Measurements from ENCODE around the gene AHI1. TPM values are rescaled to one million over a fixed set of nuclear protein-coding genes. Genes with fewer than 3 reads are reported as not detected.

AHI1 gene
- 16.1 and 29.8 TPM in 2 replicates for total RNA-seq

DNA sequence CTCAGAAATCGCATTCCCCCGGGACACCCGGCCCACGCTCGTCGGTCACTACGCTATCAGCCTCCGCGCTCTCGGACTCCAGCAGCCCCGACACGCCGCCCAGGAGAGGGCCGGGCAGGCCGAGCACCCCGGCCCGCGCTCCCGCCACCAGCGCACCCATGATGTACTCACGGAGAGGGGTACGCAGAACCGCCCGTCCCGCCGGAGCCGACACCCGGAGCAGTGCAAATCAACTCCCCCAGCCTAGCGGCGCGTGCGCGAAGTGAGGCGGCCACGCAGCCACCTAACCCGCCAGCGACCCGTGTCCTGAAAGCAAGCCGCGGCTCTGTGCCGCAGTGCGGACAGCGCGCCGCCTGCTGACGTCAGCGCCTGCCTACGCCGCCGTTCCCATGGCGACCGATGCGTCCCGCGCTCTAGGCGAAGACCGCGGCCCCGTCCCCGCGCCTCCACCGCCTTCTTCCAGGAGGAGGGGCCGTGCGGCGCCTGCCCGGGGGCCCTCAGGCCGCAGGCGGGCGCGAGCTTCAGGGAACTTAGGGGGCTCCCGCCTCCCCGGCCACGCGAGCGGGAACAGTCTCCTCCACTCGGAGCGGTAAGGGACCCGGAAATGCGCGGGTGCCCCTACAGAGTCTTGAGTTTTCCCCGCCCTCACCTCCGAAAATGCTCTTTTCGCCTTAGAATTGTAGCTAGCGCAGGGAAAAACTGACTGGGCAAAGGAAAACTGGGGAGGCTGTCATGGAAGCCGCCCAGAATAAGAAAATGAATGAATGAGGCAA, at the start of gene AHI1:
AHI1 (minus strand) TSS at position 329 of the 773 bp plus-strand sequence. CDS start 5,503 bp downstream, outside the sequence.
- TF ChIP-seq, protein P1, sequence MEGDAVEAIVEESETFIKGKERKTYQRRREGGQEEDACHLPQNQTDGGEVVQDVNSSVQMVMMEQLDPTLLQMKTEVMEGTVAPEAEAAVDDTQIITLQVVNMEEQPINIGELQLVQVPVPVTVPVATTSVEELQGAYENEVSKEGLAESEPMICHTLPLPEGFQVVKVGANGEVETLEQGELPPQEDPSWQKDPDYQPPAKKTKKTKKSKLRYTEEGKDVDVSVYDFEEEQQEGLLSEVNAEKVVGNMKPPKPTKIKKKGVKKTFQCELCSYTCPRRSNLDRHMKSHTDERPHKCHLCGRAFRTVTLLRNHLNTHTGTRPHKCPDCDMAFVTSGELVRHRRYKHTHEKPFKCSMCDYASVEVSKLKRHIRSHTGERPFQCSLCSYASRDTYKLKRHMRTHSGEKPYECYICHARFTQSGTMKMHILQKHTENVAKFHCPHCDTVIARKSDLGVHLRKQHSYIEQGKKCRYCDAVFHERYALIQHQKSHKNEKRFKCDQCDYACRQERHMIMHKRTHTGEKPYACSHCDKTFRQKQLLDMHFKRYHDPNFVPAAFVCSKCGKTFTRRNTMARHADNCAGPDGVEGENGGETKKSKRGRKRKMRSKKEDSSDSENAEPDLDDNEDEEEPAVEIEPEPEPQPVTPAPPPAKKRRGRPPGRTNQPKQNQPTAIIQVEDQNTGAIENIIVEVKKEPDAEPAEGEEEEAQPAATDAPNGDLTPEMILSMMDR (IDR thresholded peaks at IDR 0.05; ENCODE audit: insufficient read depth, low read depth, low read length) = no peak
- H3K4me3 ChIP-seq (ENCODE audit: low read depth, low read length) = peak within 1 kb of the TSS; percentile 85
- peak; percentile 96 for DNase-seq (ENCODE audit: low read depth)

DNA sequence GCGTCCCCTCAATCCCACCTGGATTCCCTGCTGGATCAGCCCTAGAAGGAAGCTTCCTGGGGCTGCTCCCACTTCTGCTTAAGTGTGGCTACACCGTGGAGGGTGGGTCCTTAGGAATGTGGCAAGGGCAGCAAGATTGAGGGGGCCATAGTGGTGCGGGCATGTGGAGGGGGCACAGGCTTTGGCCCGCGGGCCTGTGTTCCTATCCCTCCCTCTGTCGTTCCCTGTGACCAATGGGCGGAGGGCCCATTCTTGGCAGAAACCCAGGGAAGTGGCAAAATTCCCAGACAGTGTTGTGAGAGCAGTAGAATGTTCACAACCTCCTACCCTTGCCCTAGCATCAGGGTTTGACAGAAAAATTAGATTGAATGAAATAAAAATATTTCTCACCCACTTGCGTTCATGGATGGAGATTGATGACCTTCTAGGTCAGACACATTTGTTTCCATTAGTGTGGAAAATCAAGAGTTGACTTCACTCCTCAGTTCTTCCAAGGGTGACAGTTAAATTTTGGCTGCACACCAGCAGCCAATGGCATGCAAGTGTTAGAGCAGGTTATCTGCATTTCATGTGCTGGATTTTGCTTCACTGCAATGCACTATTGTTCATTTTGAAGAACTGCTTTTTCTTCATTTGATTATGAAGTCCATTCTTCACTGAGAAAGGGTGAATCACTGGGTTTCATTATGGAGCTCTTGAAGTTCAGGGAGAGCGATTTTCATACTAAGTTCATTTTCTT, 49.3 kb upstream of the AHI1 start:
- TF ChIP-seq, protein P1 (IDR thresholded peaks at IDR 0.05; ENCODE audit: insufficient read depth, low read depth, low read length) = no peak
- no peak for DNase-seq (ENCODE audit: low read depth)
- H3K4me3 ChIP-seq (ENCODE audit: low read depth, low read length) = no peak overlapping the region

DNA sequence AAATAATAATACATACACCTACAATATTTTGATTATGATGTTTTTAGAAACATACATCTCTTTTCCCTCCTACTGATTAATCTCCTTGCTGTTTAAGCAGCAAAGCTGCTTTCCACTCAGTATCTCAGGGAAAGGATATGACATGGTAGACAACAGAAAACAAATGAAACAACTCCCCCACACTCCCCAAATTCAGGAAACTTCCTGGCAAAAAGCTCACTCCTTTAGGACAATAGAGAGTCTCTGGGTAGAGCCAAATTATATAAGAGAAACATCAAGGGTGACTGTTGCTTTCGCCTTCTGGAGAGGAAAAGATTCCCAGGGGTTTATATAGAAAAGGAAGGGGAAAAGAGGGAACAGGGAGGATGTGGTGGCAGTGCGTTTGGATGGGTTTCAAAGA, 48.7 kb upstream of the AHI1 start:
- no peak overlapping the region for H3K4me3 ChIP-seq (ENCODE audit: low read depth, low read length)
- TF ChIP-seq, protein P1 (IDR thresholded peaks at IDR 0.05; ENCODE audit: insufficient read depth, low read depth, low read length) = no peak
- DNase-seq (ENCODE audit: low read depth) = no peak

DNA sequence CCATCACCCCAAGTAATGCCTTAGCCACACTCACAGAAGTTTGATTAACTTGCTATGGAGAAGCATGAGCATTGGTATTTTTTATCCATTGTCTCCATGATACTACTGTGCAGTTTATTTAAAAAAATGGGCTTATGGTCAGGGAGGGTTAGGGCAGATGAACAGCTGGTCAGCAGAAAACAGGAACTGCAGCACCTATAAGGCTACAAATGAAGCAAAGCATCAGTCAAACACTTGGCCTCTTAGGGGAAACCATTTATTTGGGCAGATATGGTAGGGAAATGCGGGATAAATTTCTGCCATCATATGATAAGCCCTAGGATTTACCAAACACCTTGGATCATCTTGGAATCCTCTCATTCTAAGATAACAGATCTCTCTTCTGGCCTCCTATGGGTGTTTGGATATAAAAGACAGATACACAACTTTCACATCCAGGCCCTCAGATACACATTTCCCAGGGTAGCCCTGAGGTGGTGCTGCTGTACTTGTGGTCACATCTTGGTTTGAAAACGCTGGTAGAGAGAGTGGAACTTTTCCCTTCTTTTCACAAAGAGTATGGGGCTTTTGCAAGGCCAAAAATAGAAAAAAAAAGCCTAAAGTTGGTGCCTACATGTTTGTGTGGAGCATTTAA, 42.8 kb upstream of the AHI1 start:
- H3K4me3 ChIP-seq (ENCODE audit: low read depth, low read length) = no peak overlapping the region
- peak; percentile 57 for DNase-seq (ENCODE audit: low read depth)
- TF ChIP-seq, protein P1 (IDR thresholded peaks at IDR 0.05; ENCODE audit: insufficient read depth, low read depth, low read length) = peak; percentile 46

DNA sequence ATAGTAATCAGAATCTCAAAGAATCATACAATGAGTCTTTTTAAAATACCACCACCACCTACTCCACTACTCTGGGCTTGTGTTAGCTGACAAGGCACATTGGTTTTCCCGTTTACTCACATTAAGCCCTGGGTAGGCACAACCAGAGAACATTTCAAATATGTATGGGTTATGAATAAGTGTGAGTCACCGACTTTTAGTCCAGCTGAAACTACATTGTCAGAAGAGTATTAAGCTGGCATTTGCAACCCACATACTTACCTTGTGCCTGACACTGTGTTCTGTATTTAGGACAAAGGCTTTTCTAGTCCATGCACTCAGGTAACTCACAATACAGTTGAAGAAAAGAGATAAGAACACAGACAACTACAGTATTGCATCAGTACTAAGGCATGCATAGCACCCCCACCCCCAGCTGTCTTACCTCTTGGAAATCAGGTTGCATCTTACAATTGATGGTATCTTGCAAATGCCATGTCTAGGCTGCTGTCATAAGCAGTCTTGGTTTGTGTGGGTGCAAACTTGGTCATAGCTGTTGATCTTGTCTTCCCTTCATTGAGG, 40.3 kb upstream of the AHI1 start:
- H3K4me3 ChIP-seq (ENCODE audit: low read depth, low read length) = no peak overlapping the region

DNA sequence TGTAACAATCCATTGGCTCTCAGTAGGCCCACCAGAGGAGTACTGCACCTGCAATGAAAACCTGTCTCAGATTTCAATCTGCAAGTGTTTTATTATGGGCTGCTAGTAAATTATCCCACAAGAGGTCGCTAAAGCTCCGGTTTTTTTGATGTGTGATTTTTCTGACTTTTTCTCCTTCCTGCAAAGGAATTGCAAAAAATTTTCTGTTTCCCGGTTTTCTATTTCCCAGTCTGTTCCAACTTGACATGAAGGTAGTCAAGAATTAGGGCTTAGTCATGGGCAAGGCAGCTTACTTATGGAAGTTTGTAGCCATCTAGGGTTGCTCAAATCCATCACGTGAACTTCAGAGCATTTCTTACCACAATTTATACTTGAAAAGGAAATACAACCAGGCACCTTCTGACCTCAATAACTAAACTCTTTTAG, 38.5 kb upstream of the AHI1 start:
- no peak overlapping the region for H3K4me3 ChIP-seq (ENCODE audit: low read depth, low read length)
- TF ChIP-seq, protein P1 (IDR thresholded peaks at IDR 0.05; ENCODE audit: insufficient read depth, low read depth, low read length) = peak; percentile 64
- DNase-seq (ENCODE audit: low read depth) = peak; percentile 88

More for the DNA sequence above, 40.3 kb upstream of the AHI1 start:
- TF ChIP-seq, protein P1 (IDR thresholded peaks at IDR 0.05; ENCODE audit: insufficient read depth, low read depth, low read length) = no peak
- peak; percentile 67 for DNase-seq (ENCODE audit: low read depth)

Measured in fibroblast of villous mesenchyme (primary cell).